Uterus (tissue), 2 donors: ENCODE measurements around the gene MMP8.

Experiments
- POLR2A ChIP-seq, 2 donors: fragments of 450-650 bp; IDR thresholded peaks; one replicate each; pipeline ENCODE4 v1.6.1; 2016; ENCODE audit warnings: antibody characterized with exemption in 2 of 2, mild to moderate bottlenecking in 1 of 2, moderate library complexity in 1 of 2
- TF ChIP-seq, protein P1 (sequence below), 4 experiments: fragments of 200-600 bp in 2 of 4; fragments of 450-650 bp in 2 of 4; sonication (generic) in 2 of 4; IDR thresholded peaks; one replicate each; pipeline ENCODE4 v1.5.1; 2016 to 2019; ENCODE audit warnings: antibody characterized with exemption in 4 of 4, mild to moderate bottlenecking in 2 of 4, moderate library complexity in 1 of 4

DNA sequence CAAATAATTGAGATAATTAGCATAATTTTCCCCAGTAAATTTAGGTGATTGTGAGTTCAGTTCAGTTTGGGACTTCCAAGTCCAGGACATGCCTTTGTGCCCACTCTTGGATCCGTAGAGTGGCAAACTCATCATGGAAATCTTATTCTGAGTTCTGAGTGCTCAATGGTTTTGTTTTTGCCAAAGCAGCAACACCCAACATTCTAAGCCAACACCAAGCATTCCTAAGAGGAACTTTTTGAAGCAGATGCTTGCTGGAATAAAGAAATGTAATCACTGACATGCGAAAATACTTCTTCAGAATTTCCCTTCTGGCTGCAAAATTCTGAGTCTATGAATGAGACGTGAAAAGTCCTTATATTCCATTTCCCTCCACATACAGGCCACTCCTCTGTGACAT lies 29.6 kb downstream of the MMP8 start:
- TF ChIP-seq, protein P1, sequence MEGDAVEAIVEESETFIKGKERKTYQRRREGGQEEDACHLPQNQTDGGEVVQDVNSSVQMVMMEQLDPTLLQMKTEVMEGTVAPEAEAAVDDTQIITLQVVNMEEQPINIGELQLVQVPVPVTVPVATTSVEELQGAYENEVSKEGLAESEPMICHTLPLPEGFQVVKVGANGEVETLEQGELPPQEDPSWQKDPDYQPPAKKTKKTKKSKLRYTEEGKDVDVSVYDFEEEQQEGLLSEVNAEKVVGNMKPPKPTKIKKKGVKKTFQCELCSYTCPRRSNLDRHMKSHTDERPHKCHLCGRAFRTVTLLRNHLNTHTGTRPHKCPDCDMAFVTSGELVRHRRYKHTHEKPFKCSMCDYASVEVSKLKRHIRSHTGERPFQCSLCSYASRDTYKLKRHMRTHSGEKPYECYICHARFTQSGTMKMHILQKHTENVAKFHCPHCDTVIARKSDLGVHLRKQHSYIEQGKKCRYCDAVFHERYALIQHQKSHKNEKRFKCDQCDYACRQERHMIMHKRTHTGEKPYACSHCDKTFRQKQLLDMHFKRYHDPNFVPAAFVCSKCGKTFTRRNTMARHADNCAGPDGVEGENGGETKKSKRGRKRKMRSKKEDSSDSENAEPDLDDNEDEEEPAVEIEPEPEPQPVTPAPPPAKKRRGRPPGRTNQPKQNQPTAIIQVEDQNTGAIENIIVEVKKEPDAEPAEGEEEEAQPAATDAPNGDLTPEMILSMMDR (IDR thresholded peaks at IDR 0.05), result no peak
- no peak for TF ChIP-seq POLR2A (IDR thresholded peaks at IDR 0.05)
